HG02763 (cell line): ENCODE data around the gene INTS15.

Experiments
- ATAC-seq: cut with Tn5 transposase; IDR thresholded peaks from one replicate; pipeline ENCODE4 v1.9.1; 2021; ENCODE audit warnings: mild to moderate bottlenecking, moderate library complexity; ENCODE audit not compliant: unreplicated experiment

INTS15 gene

GRCh38 chr7:6642239-6642839, 52.5 kb downstream of the INTS15 start:
- no peak for ATAC-seq

GRCh38 chr7:6642861-6643640, 53.2 kb downstream of the INTS15 start:
- ATAC-seq = no peak

GRCh38 chr7:6643915-6644625, 54.2 kb downstream of the INTS15 start:
- no peak for ATAC-seq

- no peak for ATAC-seq
Observed at GRCh38 chr7:6644728-6645127, 54.9 kb downstream of the INTS15 start.

- no peak for ATAC-seq
Observed at GRCh38 chr7:6646465-6646864, 56.6 kb downstream of the INTS15 start.

- ATAC-seq = no peak
Observed at GRCh38 chr7:6647080-6647479, 57.3 kb downstream of the INTS15 start.

- ATAC-seq = no peak
Observed at GRCh38 chr7:6647541-6647940, 57.7 kb downstream of the INTS15 start.

GRCh38 chr7:6648066-6648814, 58.4 kb downstream of the INTS15 start:
- no peak for ATAC-seq

- no peak for ATAC-seq
Observed at GRCh38 chr7:6648815-6649104, 58.9 kb downstream of the INTS15 start.

GRCh38 chr7:6649241-6649961, 59.6 kb downstream of the INTS15 start:
- ATAC-seq = no peak

- ATAC-seq = no peak
Observed at GRCh38 chr7:6650086-6650485, 60.3 kb downstream of the INTS15 start.

GRCh38 chr7:6650521-6651011, 60.7 kb downstream of the INTS15 start:
- no peak for ATAC-seq

GRCh38 chr7:6651851-6652445, 62.1 kb downstream of the INTS15 start:
- ATAC-seq = no peak

GRCh38 chr7:6652446-6653011, 62.7 kb downstream of the INTS15 start:
- ATAC-seq = no peak

- ATAC-seq = no peak
Observed at GRCh38 chr7:6653071-6654003, 63.5 kb downstream of the INTS15 start.

- no peak for ATAC-seq
Observed at GRCh38 chr7:6654113-6654841, 64.5 kb downstream of the INTS15 start.

- ATAC-seq = no peak
Observed at GRCh38 chr7:6654842-6655610, 65.2 kb downstream of the INTS15 start.
